ENCODE data around the gene SLC35G3.

DNA sequence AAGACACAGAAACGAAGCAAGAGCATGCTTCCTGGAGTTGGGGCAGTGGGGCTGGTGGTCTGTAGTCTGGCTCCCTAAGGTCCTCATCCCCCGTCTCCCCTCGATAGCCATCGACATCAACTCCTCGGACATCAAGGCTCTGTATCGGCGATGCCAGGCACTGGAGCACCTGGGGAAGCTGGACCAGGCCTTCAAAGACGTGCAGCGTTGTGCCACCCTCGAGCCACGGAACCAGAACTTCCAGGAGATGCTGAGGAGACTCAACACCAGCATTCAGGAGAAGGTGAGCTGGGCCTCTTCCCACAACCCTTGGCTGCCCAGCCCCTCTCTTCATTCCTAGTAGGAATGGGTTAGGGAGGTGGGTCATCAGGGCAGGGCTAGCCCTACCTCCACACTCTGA lies 44.3 kb downstream of the SLC35G3 start:
- TF ChIP-seq FOS (IDR thresholded peaks at IDR 0.05; ENCODE audit: low read depth, low read length) (no peak), BHLHE40 (IDR thresholded peaks at IDR 0.05; ENCODE audit: low read depth, low read length) (no peak), POLR2A (IDR thresholded peaks at IDR 0.05; ENCODE audit: low read depth, low read length) (no peak)
